PC-9 (cell line): ENCODE results near the gene SLC6A18. TPM values are rescaled to one million over a fixed set of nuclear protein-coding genes. Genes with fewer than 3 reads are reported as not detected.

Experiments
- BruUV-seq: library from RNA; stranded (reverse); fragments of 400-500 nt; replicated peaks from 2 replicates; lab custom pipeline; 2021; lab: Mats Ljungman, UMichigan
- CTCF ChIA-PET: fragments of 300-600 bp; sonication (Branson Sonifier 250); formaldehyde crosslinking; loops from one replicate; lab custom pipeline; 2022; ENCODE audit warnings: antibody characterized with exemption; lab: Charles Lee
- POLR2A ChIA-PET: fragments of 300-600 bp; sonication (Branson Sonifier 250); formaldehyde crosslinking; loops from one replicate; lab custom pipeline; 2022; ENCODE audit warnings: antibody characterized with exemption; ENCODE audit not compliant: unreplicated experiment; lab: Charles Lee
- DNase-seq, 2 experiments: peaks; one replicate each; pipeline versions ENCODE4 v3.0.0 to v3.0.0-alpha.2; 2015 to 2022; ENCODE audit warnings: mixed read lengths in 1 of 2
- H2AFZ ChIP-seq: fragments of 200-600 bp; sonication (generic); 2 replicates; pipeline ENCODE4 v1.8.1; 2017; ENCODE audit warnings: antibody characterized with exemption
- H3F3A ChIP-seq: fragments of 200-600 bp; sonication (generic); 2 replicates; pipeline ENCODE4 v1.8.1; 2017; ENCODE audit warnings: antibody characterized with exemption, mild to moderate bottlenecking, low read depth; ENCODE audit not compliant: insufficient read depth
- H3K27ac ChIP-seq: fragments of 200-600 bp; sonication (generic); 2 replicates; pipeline ENCODE4 v1.6.1; 2016; ENCODE audit warnings: mixed run types
- H3K27me3 ChIP-seq: fragments of 200-600 bp; sonication (generic); 2 replicates; pipeline ENCODE4 v1.6.1; 2016; ENCODE audit warnings: low read depth, mixed run types; ENCODE audit not compliant: insufficient read depth
- H3K36me3 ChIP-seq: fragments of 200-600 bp; sonication (generic); 2 replicates; pipeline ENCODE4 v1.6.1; 2016; ENCODE audit warnings: low read depth, mixed run types
- H3K4me1 ChIP-seq: fragments of 200-600 bp; sonication (generic); replicated peaks from 2 replicates; pipeline ENCODE4 v1.6.1; 2016; ENCODE audit warnings: mixed run types; ENCODE audit not compliant: insufficient read depth
- H3K4me2 ChIP-seq: fragments of 200-600 bp; sonication (generic); 2 replicates; pipeline ENCODE4 v1.6.1; 2017; ENCODE audit warnings: mixed run types
- H3K4me3 ChIP-seq: fragments of 200-600 bp; sonication (generic); 2 replicates; pipeline ENCODE4 v1.6.1; 2016; ENCODE audit warnings: mixed run types
- H3K79me2 ChIP-seq: fragments of 200-600 bp; sonication (generic); 2 replicates; pipeline ENCODE4 v1.6.1; 2017; ENCODE audit warnings: low read depth, mixed run types
- H3K9me2 ChIP-seq: fragments of 200-600 bp; sonication (generic); 2 replicates; pipeline ENCODE4 v1.8.1; 2017; ENCODE audit warnings: mild to moderate bottlenecking; ENCODE audit not compliant: insufficient read depth
- H3K9me3 ChIP-seq: fragments of 200-600 bp; sonication (generic); 2 replicates; pipeline ENCODE4 v1.8.1; 2016; ENCODE audit warnings: low read depth; ENCODE audit not compliant: insufficient read depth
- H4K20me1 ChIP-seq: fragments of 200-600 bp; sonication (generic); 2 replicates; pipeline ENCODE4 v1.8.1; 2017; ENCODE audit not compliant: insufficient read depth
- EZH2 ChIP-seq: fragments of 200-600 bp; sonication (generic); IDR thresholded peaks from 2 replicates; pipeline ENCODE4 v1.8.0; 2017; ENCODE audit warnings: antibody characterized with exemption, low read depth
- intact Hi-C: fragments of 100-400 bp; cut with micrococcal nuclease; formaldehyde crosslinking; loops from one replicate; pipeline ENCODE4 v1.10.0; 2022; ENCODE audit not compliant: unreplicated experiment
- total RNA-seq: library from RNA; stranded (reverse); gene quantifications from 2 replicates; pipeline ENCODE4 v1.2.3, GENCODE V29; 2021
- TF ChIP-seq, protein P1 (sequence below): fragments of 200-600 bp; sonication (generic); conservative IDR thresholded peaks from 2 replicates; pipeline ENCODE4 v1.6.1; 2017; ENCODE audit warnings: mixed run types, antibody characterized with exemption, mild to moderate bottlenecking, moderate library complexity

Gene SLC6A18
- total RNA-seq, 1 experiment from 2014 or later = not detected

GRCh38 chr5:1177826-1178528 lies 47.2 kb upstream of the SLC6A18 start:
- peaks cover 92% of the 10 kb centered on the region for H3K27me3 ChIP-seq
- no peak overlapping the region for H3K4me2 ChIP-seq
- intact Hi-C loops = no loop called here
- H3F3A ChIP-seq = no peaks in the 10 kb centered on the region; the same call in 1 of the 2 replicates
- H2AFZ ChIP-seq = no peak overlapping the region
- H3K27ac ChIP-seq = no peak overlapping the region
- H3K4me1 ChIP-seq = no peaks in the 10 kb centered on the region
- no peaks in the 10 kb centered on the region for H3K9me2 ChIP-seq
- DNase-seq = no peak
- no peaks in the 10 kb centered on the region; the same call in 1 of the 2 replicates for H4K20me1 ChIP-seq
- no TSS peak for BruUV-seq
- POLR2A ChIA-PET = interaction anchor here (0.6 kb wide), 1 partner anchor 145 kb away, joined by 3 read pairs; no protein-coding TSS in a partner anchor
- no peaks in the 10 kb centered on the region for H3K79me2 ChIP-seq
- no peaks in the 10 kb centered on the region for H3K36me3 ChIP-seq
- no peak overlapping the region for H3K4me3 ChIP-seq
- CTCF ChIA-PET = no interaction called here
- TF ChIP-seq, protein P1, sequence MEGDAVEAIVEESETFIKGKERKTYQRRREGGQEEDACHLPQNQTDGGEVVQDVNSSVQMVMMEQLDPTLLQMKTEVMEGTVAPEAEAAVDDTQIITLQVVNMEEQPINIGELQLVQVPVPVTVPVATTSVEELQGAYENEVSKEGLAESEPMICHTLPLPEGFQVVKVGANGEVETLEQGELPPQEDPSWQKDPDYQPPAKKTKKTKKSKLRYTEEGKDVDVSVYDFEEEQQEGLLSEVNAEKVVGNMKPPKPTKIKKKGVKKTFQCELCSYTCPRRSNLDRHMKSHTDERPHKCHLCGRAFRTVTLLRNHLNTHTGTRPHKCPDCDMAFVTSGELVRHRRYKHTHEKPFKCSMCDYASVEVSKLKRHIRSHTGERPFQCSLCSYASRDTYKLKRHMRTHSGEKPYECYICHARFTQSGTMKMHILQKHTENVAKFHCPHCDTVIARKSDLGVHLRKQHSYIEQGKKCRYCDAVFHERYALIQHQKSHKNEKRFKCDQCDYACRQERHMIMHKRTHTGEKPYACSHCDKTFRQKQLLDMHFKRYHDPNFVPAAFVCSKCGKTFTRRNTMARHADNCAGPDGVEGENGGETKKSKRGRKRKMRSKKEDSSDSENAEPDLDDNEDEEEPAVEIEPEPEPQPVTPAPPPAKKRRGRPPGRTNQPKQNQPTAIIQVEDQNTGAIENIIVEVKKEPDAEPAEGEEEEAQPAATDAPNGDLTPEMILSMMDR = no peak
- TF ChIP-seq EZH2 = no peak
- H3K9me3 ChIP-seq = no peaks in the 10 kb centered on the region

- H3K36me3 ChIP-seq = no peaks in the 10 kb centered on the region
- peaks cover 93% of the 10 kb centered on the region for H3K27me3 ChIP-seq
- no TSS peak for BruUV-seq
- intact Hi-C loops = no loop called here
- H3K9me3 ChIP-seq = no peaks in the 10 kb centered on the region
- H3K4me2 ChIP-seq = no peak overlapping the region
- no peak for DNase-seq
- H3K4me3 ChIP-seq = no peak overlapping the region
- no peaks in the 10 kb centered on the region for H3K4me1 ChIP-seq
- POLR2A ChIA-PET = interaction anchor here (0.6 kb wide), 1 partner anchor 144 kb away, joined by 3 read pairs; no protein-coding TSS in a partner anchor
- H3F3A ChIP-seq = no peaks in the 10 kb centered on the region; the same call in 1 of the 2 replicates
- no peak overlapping the region for H2AFZ ChIP-seq
- CTCF ChIA-PET = interaction anchor here (0.5 kb wide), 1 partner anchor 156 kb away, joined by 3 read pairs; no protein-coding TSS in a partner anchor
- TF ChIP-seq, protein P1 = no peak
- no peaks in the 10 kb centered on the region for H3K79me2 ChIP-seq
- no peaks in the 10 kb centered on the region; the same call in 1 of the 2 replicates for H4K20me1 ChIP-seq
- H3K9me2 ChIP-seq = no peaks in the 10 kb centered on the region
- H3K27ac ChIP-seq = no peak overlapping the region
Observed at GRCh38 chr5:1178529-1179382, 46.4 kb upstream of the SLC6A18 start.

- no peaks in the 10 kb centered on the region for H3K9me3 ChIP-seq
- no peak overlapping the region for H3K4me2 ChIP-seq
- TF ChIP-seq, protein P1 = no peak
- no peak for TF ChIP-seq EZH2
- no TSS peak for BruUV-seq
- POLR2A ChIA-PET = interaction anchor here (0.7 kb wide), 1 partner anchor 172 kb away, joined by 3 read pairs; no protein-coding TSS in a partner anchor
- H3K4me3 ChIP-seq = no peak overlapping the region
- H3K4me1 ChIP-seq = no peaks in the 10 kb centered on the region
- no peak overlapping the region for H2AFZ ChIP-seq
- H3K27ac ChIP-seq = no peak overlapping the region
- no peaks in the 10 kb centered on the region for H3K9me2 ChIP-seq
- no peak for DNase-seq
- no peaks in the 10 kb centered on the region; the same call in 1 of the 2 replicates for H4K20me1 ChIP-seq
- no peaks in the 10 kb centered on the region for H3K36me3 ChIP-seq
- CTCF ChIA-PET = interaction anchor here (0.6 kb wide), 1 partner anchor 172 kb away, joined by 3 read pairs; no protein-coding TSS in a partner anchor
- peaks cover 99% of the 10 kb centered on the region for H3K27me3 ChIP-seq
- intact Hi-C loops = no loop called here
- no peaks in the 10 kb centered on the region for H3K79me2 ChIP-seq
- no peaks in the 10 kb centered on the region for H3F3A ChIP-seq
Observed at GRCh38 chr5:1179383-1179715, 45.8 kb upstream of the SLC6A18 start.
